Measurements from ENCODE around the gene MAB21L2. TPM values are rescaled to one million over a fixed set of nuclear protein-coding genes. Genes with fewer than 3 reads are reported as not detected.

MAB21L2 gene
- total RNA-seq, 1 experiment from 2014 or later: not detected

DNA sequence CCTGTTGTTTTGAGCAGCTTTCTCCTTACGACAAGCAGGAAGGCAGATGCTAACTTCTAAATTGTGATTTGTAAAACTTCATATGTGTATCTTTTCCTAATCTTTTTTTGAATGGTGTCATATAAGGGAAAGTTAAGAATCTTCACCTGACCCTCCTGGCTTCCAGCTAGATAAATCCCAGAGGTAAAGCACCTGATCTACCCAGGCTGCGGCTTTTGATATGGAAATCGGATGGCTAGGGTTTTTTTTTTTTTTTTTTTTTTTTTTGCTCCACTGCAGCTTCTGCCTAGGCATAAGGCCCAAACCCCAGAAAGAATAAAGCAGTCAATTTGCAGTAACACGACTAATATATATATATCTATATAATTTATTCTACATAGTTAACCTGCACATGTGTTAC is 10.0 kb downstream of the MAB21L2 start:
- Histone ChIP-seq H2BK12ac (ENCODE audit: insufficient read length, low read depth, low read length) (no peak overlapping the region), H3K23me2 (ENCODE audit: insufficient read length, low read depth, low read length, poor library complexity, severe bottlenecking) (no peaks in the 10 kb centered on the region), H3K4ac (ENCODE audit: low read depth, low read length) (no peak overlapping the region), H4K5ac (ENCODE audit: insufficient read length, low read depth, low read length) (no peak overlapping the region), H3K4me1 (ENCODE audit: insufficient read depth, low read length) (peaks cover 7% of the 10 kb centered on the region), H3K79me1 (ENCODE audit: insufficient read depth, low read depth, low read length, poor library complexity, severe bottlenecking) (no peaks in the 10 kb centered on the region), H2AK5ac (ENCODE audit: insufficient read length, low read length) (no peak overlapping the region), H4K8ac (replicated peaks; ENCODE audit: insufficient read length, low read depth, low read length) (no peak overlapping the region), H3K18ac (ENCODE audit: insufficient read length, low read depth, low read length) (no peak overlapping the region), H2AFZ (ENCODE audit: low read length) (no peak overlapping the region), H4K20me1 (ENCODE audit: control insufficient read depth, insufficient read depth, insufficient read length) (no peaks in the 10 kb centered on the region), H3K9me3 (ENCODE audit: control insufficient read depth, low read depth, low read length) (no peaks in the 10 kb centered on the region), H3K9ac (ENCODE audit: extremely low read depth, insufficient read length, low read length) (no peak overlapping the region), H3T11ph (ENCODE audit: low read length) (no peak overlapping the region), H3K56ac (ENCODE audit: insufficient read length, low read depth, low read length) (no peak overlapping the region), H3K23ac (ENCODE audit: insufficient read length, low read depth, low read length) (no peak overlapping the region), H2BK15ac (ENCODE audit: low read depth, low read length) (no peak overlapping the region), H3K27me3 (ENCODE audit: insufficient read depth, low read length) (no peaks in the 10 kb centered on the region), H2BK120ac (ENCODE audit: low read depth, low read length, poor library complexity, severe bottlenecking) (no peak overlapping the region), H3K4me2 (ENCODE audit: insufficient read depth, insufficient read length, low read length) (peak overlapping the region; percentile 17), H4K91ac (ENCODE audit: insufficient read length, low read depth, low read length) (no peak overlapping the region), H2BK5ac (ENCODE audit: insufficient read length, low read length) (no peak overlapping the region), H3K14ac (ENCODE audit: insufficient read depth, low read length) (no peak overlapping the region), H2BK20ac (ENCODE audit: low read depth, low read length, poor library complexity, severe bottlenecking) (no peak overlapping the region), H3K27ac (ENCODE audit: insufficient read length, low read depth, low read length) (no peak overlapping the region), H3K79me2 (ENCODE audit: insufficient read depth, low read length) (no peaks in the 10 kb centered on the region)
- no peaks in the 10 kb centered on the region; the same call in 1 of the 2 replicates for H3K27me3 Mint-ChIP-seq (ENCODE audit: low read depth)
- H3K4me3 Mint-ChIP-seq: peak overlapping the region; percentile 42 to 55; a peak in 4 of 5 replicates
- WGBS (ENCODE audit: extremely low coverage, insufficient read length, low lambda C conversion rate): no CpG with 5 or more reads among the region's 4 CpGs
- H3K4me1 Mint-ChIP-seq: peaks cover 17 to 20% of the 10 kb centered on the region in 2 experiments
- peak overlapping the region in 2 of 3 experiments; percentile 7 to 94; a peak in 1 of 7 replicates for H3K27ac Mint-ChIP-seq
- peaks cover 0 to 4% (median 0%) of the 10 kb centered on the region in 3 experiments; a peak in 2 of 7 replicates for H3K36me3 Mint-ChIP-seq (ENCODE audit: insufficient read depth in 1 of 3, low read depth in 3 of 3)
- H3K9me3 Mint-ChIP-seq: no peaks in the 10 kb centered on the region
- DNase-seq: peak; percentile 24
- TF ChIP-seq, protein P1, sequence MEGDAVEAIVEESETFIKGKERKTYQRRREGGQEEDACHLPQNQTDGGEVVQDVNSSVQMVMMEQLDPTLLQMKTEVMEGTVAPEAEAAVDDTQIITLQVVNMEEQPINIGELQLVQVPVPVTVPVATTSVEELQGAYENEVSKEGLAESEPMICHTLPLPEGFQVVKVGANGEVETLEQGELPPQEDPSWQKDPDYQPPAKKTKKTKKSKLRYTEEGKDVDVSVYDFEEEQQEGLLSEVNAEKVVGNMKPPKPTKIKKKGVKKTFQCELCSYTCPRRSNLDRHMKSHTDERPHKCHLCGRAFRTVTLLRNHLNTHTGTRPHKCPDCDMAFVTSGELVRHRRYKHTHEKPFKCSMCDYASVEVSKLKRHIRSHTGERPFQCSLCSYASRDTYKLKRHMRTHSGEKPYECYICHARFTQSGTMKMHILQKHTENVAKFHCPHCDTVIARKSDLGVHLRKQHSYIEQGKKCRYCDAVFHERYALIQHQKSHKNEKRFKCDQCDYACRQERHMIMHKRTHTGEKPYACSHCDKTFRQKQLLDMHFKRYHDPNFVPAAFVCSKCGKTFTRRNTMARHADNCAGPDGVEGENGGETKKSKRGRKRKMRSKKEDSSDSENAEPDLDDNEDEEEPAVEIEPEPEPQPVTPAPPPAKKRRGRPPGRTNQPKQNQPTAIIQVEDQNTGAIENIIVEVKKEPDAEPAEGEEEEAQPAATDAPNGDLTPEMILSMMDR (conservative IDR thresholded peaks at IDR 0.05): 0 out of 3 replicates have a peak, but pooled peaks have one; percentile 5

Measured in H9 (cell line).